HCT116 (cell line): Measurements from ENCODE around the gene DZIP3. TPM values are rescaled to one million over a fixed set of nuclear protein-coding genes. Genes with fewer than 3 reads are reported as not detected.
"Not testable (repeated sequence)": the region's sequence is repeated elsewhere in the genome, so short reads cannot be mapped to it uniquely, and the experiment has no call there.

Source experiments
- ATAC-seq: fragments of 200-7000 bp; cut with Tn5 transposase; 2 replicates; pipeline ENCODE4 v1.9.1; 2020; ENCODE audit warnings: mild to moderate bottlenecking, moderate library complexity
- BruUV-seq: library from RNA; stranded (reverse); fragments of 400-500 nt; replicated peaks from 2 replicates; lab custom pipeline; 2021; lab: Mats Ljungman, UMichigan
- CTCF ChIA-PET: fragments of 300-600 bp; sonication (Branson Sonifier 250); formaldehyde crosslinking; loops from one replicate; lab custom pipeline; 2021; ENCODE audit warnings: antibody characterized with exemption; lab: Charles Lee
- POLR2A ChIA-PET: fragments of 300-600, 350-600 bp; sonication (Branson Sonifier 250); formaldehyde crosslinking; loops from one replicate; lab custom pipeline; 2021; ENCODE audit warnings: antibody characterized with exemption; lab: Charles Lee
- RAD21 ChIA-PET, 2 experiments: fragments of 300-600 bp; sonication (Branson Sonifier 250); formaldehyde crosslinking; loops; one replicate each; lab custom pipeline; 2023; ENCODE audit warnings: low total read pairs in 2 of 2; ENCODE audit not compliant: uncharacterized antibody in 2 of 2, unreplicated experiment in 2 of 2, low non-redundant PET in 1 of 2; lab: Charles Lee
- DNase-seq: peaks from one replicate; pipeline ENCODE4 v3.0.0-alpha.2; 2010; ENCODE audit warnings: low read depth, low spot score
- H2AFZ ChIP-seq: fragments of 200-600 bp; shearing (Covaris generic), sonication (generic); 2 replicates; pipeline ENCODE4 v1.6.1; 2017; ENCODE audit warnings: low read depth, mixed run types, mixed read lengths, antibody characterized with exemption, low read length; ENCODE audit not compliant: poor library complexity, severe bottlenecking
- H3K27ac ChIP-seq: 2 replicates; pipeline ENCODE4 v1.5.1; 2012; ENCODE audit warnings: low read depth, low read length
- H3K27me3 ChIP-seq: fragments of 200-600 bp; sonication (generic); 2 replicates; pipeline ENCODE4 v1.6.1; 2016; ENCODE audit warnings: mixed run types, low read length, mixed read lengths; ENCODE audit not compliant: insufficient read depth
- H3K36me3 ChIP-seq, 2 experiments: fragments of 200-500 bp in 1 of 2; fragments of 200-600 bp in 1 of 2; sonication (Bioruptor generic) in 1 of 2; sonication (generic) in 1 of 2; 2 replicates each; pipeline versions ENCODE4 v1.5.1 to v1.6.1; 2014 to 2016; ENCODE audit warnings: low read length in 2 of 2, inconsistent platforms in 1 of 2, mixed read lengths in 1 of 2, mixed run types in 1 of 2; ENCODE audit not compliant: insufficient read depth in 2 of 2, control insufficient read depth in 1 of 2
- H3K4me1 ChIP-seq, 2 experiments: fragments of 200-600 bp in 1 of 2; sonication (generic) in 1 of 2; 2 replicates each; pipeline versions ENCODE4 v1.5.1 to v1.6.1; 2012 to 2017; ENCODE audit warnings: low read length in 2 of 2, inconsistent platforms in 1 of 2, mild to moderate bottlenecking in 1 of 2, mixed read lengths in 1 of 2, mixed run types in 1 of 2, moderate library complexity in 1 of 2; ENCODE audit not compliant: insufficient read depth in 2 of 2, control insufficient read depth in 1 of 2
- H3K4me2 ChIP-seq: fragments of 200-600 bp; sonication (generic); 2 replicates; pipeline ENCODE4 v1.6.1; 2017; ENCODE audit warnings: mixed run types, low read length, mixed read lengths
- H3K4me3 ChIP-seq, 2 experiments: fragments of 200-600 bp in 1 of 2; sonication (generic) in 1 of 2; replicated peaks in 1 of 2; 2 replicates each; pipeline ENCODE4 v1.5.1; 2011 to 2016; ENCODE audit warnings: low read length in 2 of 2, control low read depth in 1 of 2, low read depth in 1 of 2, mild to moderate bottlenecking in 1 of 2, mixed read lengths in 1 of 2, mixed run types in 1 of 2
- H3K79me2 ChIP-seq: fragments of 200-600 bp; sonication (generic); 2 replicates; pipeline ENCODE4 v1.6.1; 2017; ENCODE audit warnings: mild to moderate bottlenecking, mixed run types, low read length, moderate library complexity, mixed read lengths; ENCODE audit not compliant: insufficient read depth
- H3K9ac ChIP-seq: fragments of 200-600 bp; sonication (generic); 2 replicates; pipeline ENCODE4 v1.6.1; 2016; ENCODE audit warnings: low read length, mixed read lengths
- H3K9me2 ChIP-seq: fragments of 200-600 bp; sonication (generic), shearing (Covaris generic); 2 replicates; pipeline ENCODE4 v1.6.1; 2017; ENCODE audit warnings: mixed run types, mild to moderate bottlenecking, moderate library complexity; ENCODE audit not compliant: insufficient read depth
- H3K9me3 ChIP-seq, 2 experiments: fragments of 200-500 bp in 1 of 2; fragments of 200-600 bp in 1 of 2; sonication (Bioruptor generic) in 1 of 2; sonication (generic) in 1 of 2; 2 replicates each; pipeline ENCODE4 v1.6.1; 2014 to 2017; ENCODE audit warnings: low read length in 2 of 2, mixed read lengths in 2 of 2, inconsistent platforms in 1 of 2, low read depth in 1 of 2, mild to moderate bottlenecking in 1 of 2, mixed run types in 1 of 2, moderate library complexity in 1 of 2; ENCODE audit not compliant: control insufficient read depth in 1 of 2, insufficient read depth in 1 of 2
- H4K20me1 ChIP-seq: fragments of 200-600 bp; sonication (generic), shearing (Covaris generic); 2 replicates; pipeline ENCODE4 v1.6.1; 2017; ENCODE audit warnings: mixed run types, mild to moderate bottlenecking, moderate library complexity; ENCODE audit not compliant: insufficient read depth
- ATF3 ChIP-seq: IDR thresholded peaks from 2 replicates; pipeline ENCODE4 v1.6.1; 2012
- CBX3 ChIP-seq: IDR thresholded peaks from 2 replicates; pipeline ENCODE4 v1.6.1; 2012; ENCODE audit warnings: low read depth
- CEBPB ChIP-seq: IDR thresholded peaks from 2 replicates; pipeline ENCODE4 v1.6.1; 2012; ENCODE audit warnings: low read depth
- EGR1 ChIP-seq: IDR thresholded peaks from 2 replicates; pipeline ENCODE4 v1.6.1; 2012; ENCODE audit warnings: low read depth
- ELF1 ChIP-seq: IDR thresholded peaks from 2 replicates; pipeline ENCODE4 v1.6.1; 2012; ENCODE audit warnings: low read depth, borderline replicate concordance
- EZH2phosphoT487 ChIP-seq: fragments of 200-600 bp; IDR thresholded peaks from 2 replicates; pipeline ENCODE4 v1.6.1; 2018; ENCODE audit warnings: antibody characterized with exemption, borderline replicate concordance
- FOSL1 ChIP-seq: IDR thresholded peaks from 2 replicates; pipeline ENCODE4 v1.6.1; 2012; ENCODE audit warnings: low read depth
- JUND ChIP-seq: IDR thresholded peaks from 2 replicates; pipeline ENCODE4 v1.6.1; 2012
- MAX ChIP-seq: IDR thresholded peaks from 2 replicates; pipeline ENCODE4 v1.6.1; 2012
- POLR2A ChIP-seq: IDR thresholded peaks from 2 replicates; pipeline ENCODE4 v1.7.0; 2011; ENCODE audit warnings: borderline replicate concordance; ENCODE audit not compliant: insufficient read depth, insufficient read length; ENCODE audit errors: extremely low read depth
- RAD21 ChIP-seq: IDR thresholded peaks from 2 replicates; pipeline ENCODE4 v1.6.1; 2012; ENCODE audit warnings: low read depth, mild to moderate bottlenecking
- SIN3A ChIP-seq: IDR thresholded peaks from 2 replicates; pipeline ENCODE4 v1.6.1; 2012; ENCODE audit warnings: low read depth
- SP1 ChIP-seq: IDR thresholded peaks from 2 replicates; pipeline ENCODE4 v1.6.1; 2012; ENCODE audit warnings: low read depth
- ZFX ChIP-seq: fragments of 450-650 bp; IDR thresholded peaks from 2 replicates; pipeline ENCODE4 v1.6.1; 2017
- ZNF274 ChIP-seq: fragments of 200-500 bp; sonication (Bioruptor generic); IDR thresholded peaks from 2 replicates; pipeline ENCODE4 v1.6.1; 2014; ENCODE audit warnings: mild to moderate bottlenecking, low read depth, low read length, inconsistent platforms
- intact Hi-C: fragments of 100-400 bp; cut with micrococcal nuclease; formaldehyde crosslinking; loops from 2 replicates; pipeline ENCODE4 v1.10.0; 2022
- total RNA-seq: library from RNA; stranded (reverse); gene quantifications from one replicate; pipeline ENCODE4 v1.2.1, GENCODE V29; 2021; ENCODE audit not compliant: unreplicated experiment
- TF ChIP-seq, protein P1 (sequence below), 3 experiments: fragments of 200-600 bp in 1 of 3; sonication (generic) in 1 of 3; IDR thresholded peaks in 2 of 3; conservative IDR thresholded peaks in 1 of 3; 2 replicates each; pipeline ENCODE4 v1.5.1; 2012 to 2017; ENCODE audit warnings: low read depth in 2 of 3, low read length in 2 of 3, antibody characterized with exemption in 1 of 3, borderline replicate concordance in 1 of 3, control low read depth in 1 of 3, mild to moderate bottlenecking in 1 of 3, mixed read lengths in 1 of 3, mixed run types in 1 of 3, moderate library complexity in 1 of 3; ENCODE audit not compliant: insufficient read depth in 1 of 3

Gene DZIP3
- total RNA-seq, 1 experiment from 2014 or later, result 19.4 TPM

DNA sequence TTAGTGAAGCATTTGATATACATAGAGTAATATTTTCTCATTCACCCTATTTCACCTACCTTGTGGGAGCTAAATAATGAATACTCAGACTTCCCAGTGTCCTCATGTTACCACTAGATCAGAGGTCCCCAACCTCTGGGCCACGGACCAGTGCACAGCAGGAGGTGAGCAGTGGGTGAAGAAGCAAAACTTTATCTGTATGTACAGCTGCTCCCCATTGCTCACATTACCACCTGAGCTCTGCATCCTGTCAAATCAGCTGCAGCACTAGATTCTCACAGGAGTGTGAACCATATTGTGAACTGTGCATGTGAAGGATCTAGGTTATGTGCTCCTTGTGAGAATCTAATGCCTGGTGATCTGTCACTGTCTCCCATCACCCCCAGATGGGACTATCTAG is 88.3 kb downstream of the DZIP3 start (continued):
- TF ChIP-seq CEBPB (no peak), ATF3 (no peak)

- H3K9me2 ChIP-seq, POLR2A ChIA-PET, BruUV-seq, ATAC-seq, H3K9me3 ChIP-seq, H3K27me3 ChIP-seq, H3K4me2 ChIP-seq, H3K79me2 ChIP-seq, H4K20me1 ChIP-seq, H2AFZ ChIP-seq, H3K4me3 ChIP-seq, RAD21 ChIA-PET, DNase-seq, CTCF ChIA-PET, intact Hi-C loops, H3K27ac ChIP-seq, H3K4me1 ChIP-seq, H3K9ac ChIP-seq, H3K36me3 ChIP-seq: not testable (repeated sequence)
Measured at GRCh38 chr3:108692286-108692685, 102.8 kb downstream of the DZIP3 start.

GRCh38 chr3:108698461-108698860 is 108.9 kb downstream of the DZIP3 start:
- Histone ChIP-seq H4K20me1 (no peaks in the 10 kb centered on the region), H3K4me2 (no peak overlapping the region), H3K4me1 (no peaks in the 10 kb centered on the region), H3K27me3 (no peaks in the 10 kb centered on the region), H3K36me3 (no peaks in the 10 kb centered on the region), H3K9ac (no peak overlapping the region), H3K27ac (no peak overlapping the region), H2AFZ (no peak overlapping the region), H3K9me2 (no peaks in the 10 kb centered on the region), H3K4me3 (no peak overlapping the region)
- ChIA-PET CTCF (no interaction called here), RAD21 (interaction anchor here in 1 of 2 experiments (0.7 kb wide), 1 partner anchor 223 kb away, joined by 4 read pairs; no protein-coding TSS in a partner anchor)
- intact Hi-C loops, result no loop called here
- TF ChIP-seq CBX3, result no peak
- no peak for TF ChIP-seq EZH2phosphoT487
- TF ChIP-seq SP1, result no peak
- TF ChIP-seq JUND, result no peak
- TF ChIP-seq POLR2A, result no peak
- no peak for TF ChIP-seq ZNF274
- TF ChIP-seq, protein P1, sequence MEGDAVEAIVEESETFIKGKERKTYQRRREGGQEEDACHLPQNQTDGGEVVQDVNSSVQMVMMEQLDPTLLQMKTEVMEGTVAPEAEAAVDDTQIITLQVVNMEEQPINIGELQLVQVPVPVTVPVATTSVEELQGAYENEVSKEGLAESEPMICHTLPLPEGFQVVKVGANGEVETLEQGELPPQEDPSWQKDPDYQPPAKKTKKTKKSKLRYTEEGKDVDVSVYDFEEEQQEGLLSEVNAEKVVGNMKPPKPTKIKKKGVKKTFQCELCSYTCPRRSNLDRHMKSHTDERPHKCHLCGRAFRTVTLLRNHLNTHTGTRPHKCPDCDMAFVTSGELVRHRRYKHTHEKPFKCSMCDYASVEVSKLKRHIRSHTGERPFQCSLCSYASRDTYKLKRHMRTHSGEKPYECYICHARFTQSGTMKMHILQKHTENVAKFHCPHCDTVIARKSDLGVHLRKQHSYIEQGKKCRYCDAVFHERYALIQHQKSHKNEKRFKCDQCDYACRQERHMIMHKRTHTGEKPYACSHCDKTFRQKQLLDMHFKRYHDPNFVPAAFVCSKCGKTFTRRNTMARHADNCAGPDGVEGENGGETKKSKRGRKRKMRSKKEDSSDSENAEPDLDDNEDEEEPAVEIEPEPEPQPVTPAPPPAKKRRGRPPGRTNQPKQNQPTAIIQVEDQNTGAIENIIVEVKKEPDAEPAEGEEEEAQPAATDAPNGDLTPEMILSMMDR (IDR thresholded peaks at IDR 0.05 in 2 of 3, conservative IDR thresholded peaks at IDR 0.05 in 1 of 3; ENCODE audit: borderline replicate concordance in 1 of 3, insufficient read depth in 1 of 3, low read depth in 2 of 3, low read length in 2 of 3), result no peak
- no peak for TF ChIP-seq CEBPB
- TF ChIP-seq ATF3, result no peak
- no peak for TF ChIP-seq MAX
- TF ChIP-seq EGR1, result no peak
- no peak for TF ChIP-seq SIN3A
- no peak for TF ChIP-seq ELF1
- no peak for TF ChIP-seq FOSL1
- TF ChIP-seq ZFX, result no peak
- TF ChIP-seq RAD21, result no peak
- TF ChIP-seq, all 23 proteins: peak for 0
- ATAC-seq (no peak), DNase-seq (no peak)
- H3K79me2 ChIP-seq, result no peaks in the 10 kb centered on the region
- BruUV-seq, result no TSS peak
- POLR2A ChIA-PET, result no interaction called here
- no peaks in the 10 kb centered on the region for H3K9me3 ChIP-seq
